ENCODE data around the gene S100A14. TPM values are rescaled to one million over a fixed set of nuclear protein-coding genes. Genes with fewer than 3 reads are reported as not detected.
"Not testable (repeated sequence)": the region's sequence is repeated elsewhere in the genome, so short reads cannot be mapped to it uniquely, and the experiment has no call there.

S100A14 gene
- total RNA-seq, 6 donors from 2014 or later, result 76.5 to 239 (median 133) TPM

DNA sequence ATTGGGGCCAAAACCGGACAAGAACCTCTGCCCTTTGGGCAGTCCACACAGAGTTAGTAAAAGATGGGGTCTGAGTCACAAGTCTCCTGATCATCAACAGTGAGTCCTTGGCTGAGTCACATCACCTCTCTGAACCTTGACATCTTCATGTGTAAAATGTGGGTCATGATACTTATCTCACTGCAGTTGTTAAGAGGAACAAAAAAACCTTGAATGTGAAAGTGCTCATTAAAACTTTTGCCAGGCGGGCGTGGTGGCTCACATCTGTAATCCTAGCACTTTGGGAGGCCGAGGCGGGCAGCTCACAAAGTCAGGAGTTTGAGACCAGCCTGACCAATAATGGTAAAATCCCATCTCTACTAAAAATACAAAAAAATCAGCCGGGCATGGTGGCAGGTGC lies 18.9 kb downstream of the S100A14 start:
- no peaks in the 10 kb centered on the region for H3K36me3 ChIP-seq
- no peak for DNase-seq
- TF ChIP-seq POLR2AphosphoS5 (IDR thresholded peaks at IDR 0.05) (no peak), EP300 (IDR thresholded peaks at IDR 0.05) (no peak), POLR2A (IDR thresholded peaks at IDR 0.05) (no peak)
- TF ChIP-seq, protein P1, sequence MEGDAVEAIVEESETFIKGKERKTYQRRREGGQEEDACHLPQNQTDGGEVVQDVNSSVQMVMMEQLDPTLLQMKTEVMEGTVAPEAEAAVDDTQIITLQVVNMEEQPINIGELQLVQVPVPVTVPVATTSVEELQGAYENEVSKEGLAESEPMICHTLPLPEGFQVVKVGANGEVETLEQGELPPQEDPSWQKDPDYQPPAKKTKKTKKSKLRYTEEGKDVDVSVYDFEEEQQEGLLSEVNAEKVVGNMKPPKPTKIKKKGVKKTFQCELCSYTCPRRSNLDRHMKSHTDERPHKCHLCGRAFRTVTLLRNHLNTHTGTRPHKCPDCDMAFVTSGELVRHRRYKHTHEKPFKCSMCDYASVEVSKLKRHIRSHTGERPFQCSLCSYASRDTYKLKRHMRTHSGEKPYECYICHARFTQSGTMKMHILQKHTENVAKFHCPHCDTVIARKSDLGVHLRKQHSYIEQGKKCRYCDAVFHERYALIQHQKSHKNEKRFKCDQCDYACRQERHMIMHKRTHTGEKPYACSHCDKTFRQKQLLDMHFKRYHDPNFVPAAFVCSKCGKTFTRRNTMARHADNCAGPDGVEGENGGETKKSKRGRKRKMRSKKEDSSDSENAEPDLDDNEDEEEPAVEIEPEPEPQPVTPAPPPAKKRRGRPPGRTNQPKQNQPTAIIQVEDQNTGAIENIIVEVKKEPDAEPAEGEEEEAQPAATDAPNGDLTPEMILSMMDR (IDR thresholded peaks at IDR 0.05), result no peak
- 86 to 91% methylated on average over 6 of the region's 6 CpGs for WGBS, 2 donors
- no peak overlapping the region for H3K4me3 ChIP-seq
- no peaks in the 10 kb centered on the region for H3K9me3 ChIP-seq
- H3K4me1 ChIP-seq, result peaks cover 0 to 6% (median 3%) of the 10 kb centered on the region in 4 donors
- ATAC-seq (ENCODE audit: low FRiP score in 2 of 2), result no peak
- H3K27ac ChIP-seq, result no peak overlapping the region
- H3K27me3 ChIP-seq, result no peaks in the 10 kb centered on the region

DNA sequence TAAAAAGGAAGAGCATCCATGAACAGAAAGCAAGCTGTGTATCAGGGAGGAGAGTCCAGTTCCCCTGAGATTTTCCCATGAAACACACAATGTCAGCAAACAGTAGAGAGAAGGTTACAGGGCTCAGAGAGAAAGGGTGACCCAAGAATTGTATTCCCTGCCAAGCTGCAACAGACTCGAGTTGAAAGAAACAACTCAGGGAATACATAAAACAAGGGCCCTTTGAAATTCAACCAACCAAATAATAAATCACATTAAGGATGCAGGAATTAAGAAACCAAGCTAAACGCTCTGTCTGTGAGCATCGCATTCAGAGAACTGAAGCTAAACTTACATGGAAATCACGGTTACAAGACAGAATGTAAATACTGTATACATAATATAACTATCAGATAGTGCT lies 23.4 kb downstream of the S100A14 start:
- Histone ChIP-seq H3K36me3 (no peaks in the 10 kb centered on the region), H3K9me3 (no peaks in the 10 kb centered on the region), H3K4me1 (no peaks in the 10 kb centered on the region), H3K4me3 (no peak overlapping the region), H3K27me3 (no peaks in the 10 kb centered on the region), H3K27ac (no peak overlapping the region)
- TF ChIP-seq, protein P1 (IDR thresholded peaks at IDR 0.05), result no peak
- no peak for TF ChIP-seq EP300 (IDR thresholded peaks at IDR 0.05)
- TF ChIP-seq POLR2AphosphoS5 (IDR thresholded peaks at IDR 0.05), result no peak
- no peak for TF ChIP-seq POLR2A (IDR thresholded peaks at IDR 0.05)
- no peak for DNase-seq
- no peak for ATAC-seq (ENCODE audit: low FRiP score in 2 of 2)
- 57 to 59% methylated on average over 4 of the region's 4 CpGs for WGBS, 2 donors

DNA sequence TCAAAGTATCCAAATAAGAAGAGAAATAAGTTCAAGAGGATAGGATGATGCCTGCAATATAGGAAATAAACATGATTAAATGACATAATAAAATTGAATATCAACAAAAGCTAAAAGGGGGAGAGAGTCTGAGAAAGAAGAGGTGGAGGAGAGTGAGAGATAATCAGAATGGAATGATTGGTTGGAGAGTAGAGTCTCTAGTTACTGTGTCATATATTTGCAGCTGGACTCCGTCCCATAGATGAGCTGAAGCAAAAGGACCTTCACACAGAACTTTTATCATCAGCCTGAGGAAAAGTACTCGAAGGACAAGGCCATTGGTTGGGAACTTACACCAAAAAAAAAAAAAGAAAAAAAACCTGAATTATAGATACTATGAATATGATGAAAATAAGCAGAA lies 27.6 kb downstream of the S100A14 start:
- H3K9me3 ChIP-seq, result no peaks in the 10 kb centered on the region
- DNase-seq (no peak), ATAC-seq (ENCODE audit: low FRiP score in 2 of 2) (no peak)
- 93 to 95% methylated on average over 2 of the region's 2 CpGs for WGBS, 2 donors
- H3K4me3 ChIP-seq, result no peak overlapping the region
- TF ChIP-seq POLR2A (IDR thresholded peaks at IDR 0.05), result no peak
- TF ChIP-seq, protein P1 (IDR thresholded peaks at IDR 0.05), result no peak
- no peak overlapping the region for H3K27ac ChIP-seq
- H3K36me3 ChIP-seq, result no peaks in the 10 kb centered on the region
- no peaks in the 10 kb centered on the region for H3K27me3 ChIP-seq
- H3K4me1 ChIP-seq, result no peaks in the 10 kb centered on the region

DNA sequence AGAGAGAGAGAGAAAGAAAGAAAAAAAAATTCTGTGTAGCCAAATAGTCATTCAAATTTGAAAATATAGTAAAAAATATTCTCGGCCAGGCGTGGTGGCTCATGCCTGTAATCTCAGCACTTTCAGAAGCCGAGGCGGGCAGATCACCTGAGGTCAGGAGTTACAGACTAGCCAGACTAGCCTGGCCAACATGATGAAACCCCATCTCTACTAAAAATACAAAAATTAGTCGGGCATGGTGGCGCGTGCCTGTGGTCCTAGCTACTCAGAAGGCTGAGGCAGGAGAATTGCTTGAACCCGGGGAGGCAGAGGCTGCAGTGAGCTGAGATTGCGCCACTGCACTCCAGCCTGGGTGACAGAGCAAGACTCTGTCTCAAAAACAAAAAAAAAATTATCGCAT lies 28.1 kb downstream of the S100A14 start:
- H3K27me3 ChIP-seq, result not testable (repeated sequence)

DNA sequence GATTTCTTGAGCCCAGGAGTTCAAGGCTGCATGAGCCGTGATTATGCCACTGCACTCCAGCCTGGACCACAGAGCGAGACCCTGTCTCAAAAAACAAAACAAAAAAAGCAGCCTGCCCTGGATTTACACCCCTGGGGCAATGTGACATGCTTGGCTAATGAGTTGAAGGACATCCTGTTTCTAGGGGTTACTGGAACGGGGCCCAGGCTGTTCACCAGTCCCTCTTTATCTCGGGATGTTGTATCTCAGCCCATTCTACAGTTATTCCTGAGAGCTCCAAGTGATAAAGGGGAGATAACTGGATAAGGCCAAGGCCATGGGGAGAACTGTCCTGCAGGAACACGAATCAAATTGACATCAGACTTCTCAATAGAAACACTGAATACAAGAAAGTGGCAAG lies 28.8 kb downstream of the S100A14 start:
- H3K27ac ChIP-seq, result no peak overlapping the region
- TF ChIP-seq POLR2A (IDR thresholded peaks at IDR 0.05) (no peak), POLR2AphosphoS5 (IDR thresholded peaks at IDR 0.05) (no peak), EP300 (IDR thresholded peaks at IDR 0.05) (no peak)
- TF ChIP-seq, protein P1 (IDR thresholded peaks at IDR 0.05), result no peak
- H3K27me3 ChIP-seq, result no peaks in the 10 kb centered on the region
- no peaks in the 10 kb centered on the region for H3K9me3 ChIP-seq
- H3K36me3 ChIP-seq, result no peaks in the 10 kb centered on the region
- ATAC-seq (ENCODE audit: low FRiP score in 2 of 2), result no peak
- 57 to 59% methylated on average over 5 of the region's 5 CpGs for WGBS, 2 donors
- DNase-seq, result no peak
- H3K4me3 ChIP-seq, result no peak overlapping the region
- H3K4me1 ChIP-seq, result no peaks in the 10 kb centered on the region

More for the DNA sequence above, 28.1 kb downstream of the S100A14 start:
- not testable (repeated sequence) for ATAC-seq (ENCODE audit: low FRiP score in 2 of 2); H3K4me1 ChIP-seq; H3K27ac ChIP-seq; H3K9me3 ChIP-seq; DNase-seq; H3K4me3 ChIP-seq; H3K36me3 ChIP-seq
- WGBS, 2 donors, result 91 to 94% methylated on average over 10 of the region's 10 CpGs

Data from upper lobe of left lung (tissue), 6 donors.